NB4 (cell line): ENCODE results near the gene SPARC.

Experiments
- DNase-seq: peaks from one replicate; pipeline ENCODE4 v3.0.0; 2010; ENCODE audit warnings: low read depth
- H3K4me3 ChIP-seq: one replicate; pipeline ENCODE4 v1.5.1; 2011; ENCODE audit warnings: mild to moderate bottlenecking, low read depth, low read length, moderate library complexity
- CTCF ChIP-seq: IDR thresholded peaks from one replicate; pipeline ENCODE4 v1.5.1; 2012; ENCODE audit warnings: low read depth, low read length
- MAX ChIP-seq: IDR thresholded peaks from 2 replicates; pipeline ENCODE4 v1.6.1; 2011; ENCODE audit warnings: low read depth, low read length
- MYC ChIP-seq: IDR thresholded peaks from 2 replicates; pipeline ENCODE4 v1.6.1; 2011; ENCODE audit warnings: low read depth, low read length
- POLR2A ChIP-seq: IDR thresholded peaks from 2 replicates; pipeline ENCODE4 v1.6.1; 2011; ENCODE audit warnings: mild to moderate bottlenecking; ENCODE audit not compliant: insufficient read length; ENCODE audit errors: extremely low read depth

Gene SPARC

DNA sequence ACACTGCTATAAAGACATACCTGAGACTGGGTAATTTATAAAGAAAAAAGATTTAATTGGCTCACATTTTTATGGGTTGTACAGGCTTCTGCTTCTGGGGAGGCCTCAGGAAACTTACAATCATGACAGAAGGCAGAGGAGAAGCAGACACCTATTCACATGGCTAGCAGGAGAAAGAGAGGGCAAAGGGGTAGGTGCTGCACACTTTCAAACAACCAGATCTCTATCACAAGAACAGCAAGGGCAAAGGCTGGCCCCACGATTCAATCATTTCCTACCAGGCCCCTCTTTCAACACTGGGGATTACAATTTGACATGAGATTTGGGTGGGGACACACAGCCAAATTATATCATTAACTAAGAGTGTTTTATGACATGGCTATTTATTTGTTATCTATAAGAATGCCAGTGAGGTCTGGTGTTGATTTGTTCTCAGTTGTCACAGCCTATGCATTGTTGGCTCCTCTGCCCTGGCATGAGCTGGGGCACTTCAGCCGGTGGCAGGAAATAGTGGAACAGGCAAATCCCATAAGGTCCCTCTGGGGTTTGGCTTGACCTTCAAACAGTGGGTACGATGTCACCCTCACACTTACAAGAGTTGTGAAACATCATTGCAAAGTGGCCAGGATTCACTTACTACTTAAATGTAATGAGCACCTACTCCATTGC, 44.1 kb downstream of the SPARC start:
- H3K4me3 ChIP-seq = no peak overlapping the region
- no peak for TF ChIP-seq MYC
- TF ChIP-seq POLR2A = no peak
- no peak for TF ChIP-seq CTCF
- no peak for TF ChIP-seq MAX
- no peak for DNase-seq

GRCh38 chr5:151638619-151639018, 48.1 kb downstream of the SPARC start:
- TF ChIP-seq POLR2A (no peak), MYC (no peak), MAX (no peak), CTCF (no peak)
- no peak overlapping the region for H3K4me3 ChIP-seq
- no peak for DNase-seq

GRCh38 chr5:151637676-151638075, 49.0 kb downstream of the SPARC start:
- H3K4me3 ChIP-seq = no peak overlapping the region
- TF ChIP-seq POLR2A = no peak
- TF ChIP-seq MAX = no peak
- TF ChIP-seq CTCF = no peak
- no peak for TF ChIP-seq MYC
- no peak for DNase-seq

DNA sequence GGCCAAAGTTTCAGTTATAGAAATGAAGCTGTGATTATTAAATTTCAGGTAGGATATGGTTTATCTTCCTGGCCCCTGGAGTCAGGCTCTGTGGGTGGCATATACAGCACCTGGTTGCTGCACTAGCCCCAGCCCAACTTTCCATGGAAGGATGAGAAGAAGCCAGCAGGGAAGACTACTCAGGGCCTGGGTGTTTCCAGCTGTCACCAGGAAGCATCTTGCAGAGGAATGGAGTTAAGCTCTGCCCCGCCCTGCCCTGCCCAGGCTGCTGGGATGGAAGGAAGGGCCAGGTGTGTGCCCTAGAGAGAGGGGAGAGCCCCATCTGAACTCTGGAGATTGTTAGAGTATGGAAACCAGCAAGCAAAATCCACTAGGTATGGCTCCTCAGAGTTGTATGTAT, 52.8 kb downstream of the SPARC start:
- TF ChIP-seq POLR2A (no peak), MYC (no peak), MAX (no peak), CTCF (no peak)
- no peak for DNase-seq
- H3K4me3 ChIP-seq = no peak overlapping the region

DNA sequence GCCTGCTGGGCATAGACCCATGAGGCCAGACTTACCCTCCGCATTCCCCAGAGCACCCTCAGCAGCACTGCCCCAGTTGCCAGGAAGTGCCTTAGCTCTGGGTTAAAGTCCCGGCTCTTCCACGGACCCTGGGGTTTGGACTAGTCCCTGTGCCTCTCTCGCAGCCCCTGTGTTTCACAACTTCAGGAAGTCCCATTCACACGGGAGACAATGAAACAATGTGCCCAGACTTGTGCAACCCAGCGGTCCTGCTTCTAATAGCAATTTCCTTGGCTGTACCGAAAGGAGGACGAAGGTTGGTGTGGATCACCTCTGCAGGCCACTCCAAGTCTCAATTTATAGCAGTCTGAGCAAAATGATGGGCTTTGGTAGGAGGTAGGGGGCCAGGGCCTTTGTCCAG, 53.8 kb downstream of the SPARC start:
- TF ChIP-seq CTCF (no peak), POLR2A (no peak), MYC (no peak)
- DNase-seq = no peak
- H3K4me3 ChIP-seq = no peak overlapping the region

GRCh38 chr5:151632524-151632923, 54.2 kb downstream of the SPARC start:
- no peak overlapping the region for H3K4me3 ChIP-seq
- TF ChIP-seq MYC = no peak
- no peak for TF ChIP-seq POLR2A
- no peak for TF ChIP-seq CTCF
- no peak for TF ChIP-seq MAX
- no peak for DNase-seq
